CD4-positive, alpha-beta memory T cell (primary cell): ENCODE measurements around the gene ELMOD1. TPM values are rescaled to one million over a fixed set of nuclear protein-coding genes. Genes with fewer than 3 reads are reported as not detected.
A peak's percentile ranks its signal among the peaks of the same experiment; 100 is the strongest.
"Not testable (repeated sequence)": the region's sequence is repeated elsewhere in the genome, so short reads cannot be mapped to it uniquely, and the experiment has no call there.

Experiments
- CTCF ChIA-PET: fragments of 350-600 bp; sonication (Branson Sonifier 250); formaldehyde crosslinking; loops from one replicate; lab custom pipeline; 2021; ENCODE audit warnings: inconsistent platforms; ENCODE audit not compliant: partially characterized antibody; lab: Charles Lee
- POLR2A ChIA-PET: fragments of 350-600 bp; sonication (Branson Sonifier 250); formaldehyde crosslinking; loops from one replicate; lab custom pipeline; 2021; ENCODE audit not compliant: partially characterized antibody; lab: Charles Lee
- DNase-seq, 5 donors: peaks; one replicate each; pipeline versions ENCODE4 v3.0.0 to v3.0.0-alpha.2; 2020 to 2022; ENCODE audit warnings: mixed read lengths in 1 of 5
- H3K27ac ChIP-seq: one replicate; pipeline ENCODE4 v1.7.0; 2013; ENCODE audit warnings: low read depth, low read length
- H3K27me3 ChIP-seq: 2 replicates; pipeline ENCODE4 v1.7.0; 2013; ENCODE audit warnings: mild to moderate bottlenecking, low read length, moderate library complexity; ENCODE audit not compliant: insufficient read depth
- H3K36me3 ChIP-seq: 2 replicates; pipeline ENCODE4 v1.7.0; 2013; ENCODE audit warnings: mild to moderate bottlenecking, low read length, moderate library complexity; ENCODE audit not compliant: insufficient read depth
- H3K4me1 ChIP-seq: 2 replicates; pipeline ENCODE4 v1.7.0; 2013; ENCODE audit warnings: mild to moderate bottlenecking, low read length, moderate library complexity; ENCODE audit not compliant: insufficient read depth
- H3K4me3 ChIP-seq, 2 donors: one replicate each; pipeline ENCODE4 v1.7.0; 2013; ENCODE audit warnings: low read length in 2 of 2, mild to moderate bottlenecking in 1 of 2
- H3K9me3 ChIP-seq, 2 donors: one replicate each; pipeline ENCODE4 v1.7.0; 2013; ENCODE audit warnings: low read length in 2 of 2, control low read depth in 1 of 2; ENCODE audit not compliant: control insufficient read depth in 1 of 2
- H3K27ac Mint-ChIP-seq, 7 donors: one replicate each; pipeline ENCODE4 v1.8.0; 2020 to 2021; ENCODE audit warnings: mixed read lengths in 7 of 7, mild to moderate bottlenecking in 6 of 7, inconsistent platforms in 3 of 7, moderate library complexity in 3 of 7
- H3K27me3 Mint-ChIP-seq, 2 donors: one replicate each; pipeline ENCODE4 v1.8.0; 2020 to 2021; ENCODE audit warnings: mixed read lengths in 2 of 2
- H3K36me3 Mint-ChIP-seq, 2 donors: one replicate each; pipeline ENCODE4 v1.8.0; 2020 to 2021; ENCODE audit warnings: mixed read lengths in 2 of 2, inconsistent platforms in 1 of 2, mild to moderate bottlenecking in 1 of 2
- H3K4me1 Mint-ChIP-seq, 4 donors: one replicate each; pipeline ENCODE4 v1.8.0; 2020 to 2021; ENCODE audit warnings: mixed read lengths in 4 of 4, mild to moderate bottlenecking in 1 of 4
- H3K4me3 Mint-ChIP-seq, 8 donors: one replicate each; pipeline ENCODE4 v1.8.0; 2020 to 2021; ENCODE audit warnings: mixed read lengths in 8 of 8, mild to moderate bottlenecking in 7 of 8, moderate library complexity in 6 of 8, inconsistent platforms in 3 of 8
- H3K9me3 Mint-ChIP-seq, 8 donors: one replicate each; pipeline ENCODE4 v1.8.0; 2020 to 2021; ENCODE audit warnings: mixed read lengths in 8 of 8, mild to moderate bottlenecking in 5 of 8, inconsistent platforms in 3 of 8, moderate library complexity in 1 of 8
- intact Hi-C: fragments of 100-400 bp; cut with micrococcal nuclease; formaldehyde crosslinking; loops from one replicate; pipeline ENCODE4 v1.15.1; 2023
- polyA plus RNA-seq, 2 donors: library from polyadenylated mRNA; unstranded; fragments of 300-500 nt; fragmentation: Illumina TruSeq; gene quantifications; one replicate each; pipeline ENCODE4 v1.2.3, GENCODE V29; 2021
- total RNA-seq, 2 experiments: library from RNA; stranded (reverse); gene quantifications; one replicate each; pipeline ENCODE4 v1.2.3, GENCODE V29; 2021

The ELMOD1 gene
- total and polyA plus RNA-seq, 4 experiments from 2014 or later, result not detected

- H3K4me1 Mint-ChIP-seq, result peaks cover 23 to 43% (median 38%) of the 10 kb centered on the region in 4 donors
Measured at GRCh38 chr11:107566569-107566968, 24.4 kb upstream of the ELMOD1 start.

GRCh38 chr11:107567739-107568335 lies 23.1 kb upstream of the ELMOD1 start:
- no peaks in the 10 kb centered on the region for H3K36me3 ChIP-seq
- no peaks in the 10 kb centered on the region for H3K27me3 ChIP-seq
- DNase-seq, result no peak
- Mint-ChIP-seq H3K4me3 (peak overlapping the region in 1 of 8 donors; percentile 35), H3K4me1 (peaks cover 21 to 39% (median 34%) of the 10 kb centered on the region in 4 donors), H3K9me3 (no peaks in the 10 kb centered on the region), H3K27ac (no peak overlapping the region), H3K27me3 (peaks cover 0 to 3% of the 10 kb centered on the region in 2 donors), H3K36me3 (peaks cover 0 to 8% of the 10 kb centered on the region in 2 donors)
- intact Hi-C loops, result loop anchor here (10.0 kb wide), 2 partner anchors 657 to 897 kb away; partner anchors contain the start of genes ATM, C11orf65 and NPAT
- peaks cover 28% of the 10 kb centered on the region for H3K4me1 ChIP-seq
- H3K4me3 ChIP-seq, result no peak overlapping the region
- ChIA-PET CTCF (interaction anchor here (1.0 to 7.2 kb wide), 6 partner anchors 9 to 204 kb away, joined by 3 to 76 read pairs (median 6); no protein-coding TSS in a partner anchor), POLR2A (interaction anchor here (0.8 kb wide), 1 partner anchor 22 kb away, joined by 3 read pairs; no protein-coding TSS in a partner anchor)
- no peak overlapping the region for H3K27ac ChIP-seq
- no peaks in the 10 kb centered on the region for H3K9me3 ChIP-seq

More at GRCh38 chr11:107566569-107566968, 24.4 kb upstream of the ELMOD1 start:
- intact Hi-C loops, result loop anchor here (10.0 kb wide), 2 partner anchors 658 to 898 kb away; partner anchors contain the start of genes ATM, C11orf65 and NPAT
- peaks cover 28% of the 10 kb centered on the region for H3K4me1 ChIP-seq
- Mint-ChIP-seq H3K9me3 (no peaks in the 10 kb centered on the region), H3K27ac (peak overlapping the region in 6 of 7 donors; percentile 8 to 97 (median 95)), H3K27me3 (no peaks in the 10 kb centered on the region), H3K4me3 (peak overlapping the region; percentile 94 to 98 (median 96)), H3K36me3 (peaks cover 0 to 10% of the 10 kb centered on the region in 2 donors)
- no peak for DNase-seq
- ChIA-PET POLR2A (interaction anchor here (1.1 to 4.1 kb wide), 2 partner anchors 109 to 442 kb away, joined by 3 to 23 read pairs; partner anchors contain the start of genes CUL5 and CWF19L2), CTCF (interaction anchor here (0.8 to 7.2 kb wide), 14 partner anchors 8 to 205 kb away, joined by 3 to 76 read pairs (median 4); partner anchors contain the start of gene CWF19L2)
- H3K27ac ChIP-seq, result no peak overlapping the region
- H3K9me3 ChIP-seq, result no peaks in the 10 kb centered on the region
- no peaks in the 10 kb centered on the region for H3K27me3 ChIP-seq
- no peaks in the 10 kb centered on the region for H3K36me3 ChIP-seq
- no peak overlapping the region for H3K4me3 ChIP-seq

- ChIA-PET CTCF (interaction anchor here (1.0 kb wide), 1 partner anchor 21 kb away, joined by 3 read pairs; no protein-coding TSS in a partner anchor), POLR2A (no interaction called here)
- Histone ChIP-seq H3K27ac (no peak overlapping the region), H3K4me3 (no peak overlapping the region), H3K36me3 (no peaks in the 10 kb centered on the region), H3K4me1 (peaks cover 10% of the 10 kb centered on the region), H3K27me3 (no peaks in the 10 kb centered on the region), H3K9me3 (no peaks in the 10 kb centered on the region)
- H3K9me3 Mint-ChIP-seq, result no peaks in the 10 kb centered on the region
- H3K27me3 Mint-ChIP-seq, result peaks cover 0 to 3% of the 10 kb centered on the region in 2 donors
- no peak overlapping the region for H3K4me3 Mint-ChIP-seq
- H3K27ac Mint-ChIP-seq, result no peak overlapping the region
- peaks cover 9 to 21% (median 19%) of the 10 kb centered on the region in 4 donors for H3K4me1 Mint-ChIP-seq
- peaks cover 0 to 6% of the 10 kb centered on the region in 2 donors for H3K36me3 Mint-ChIP-seq
- DNase-seq, result no peak
- intact Hi-C loops, result no loop called here
Measured at GRCh38 chr11:107570015-107570414, 20.9 kb upstream of the ELMOD1 start.

- Mint-ChIP-seq H3K27ac (no peak overlapping the region), H3K9me3 (no peaks in the 10 kb centered on the region), H3K4me3 (no peak overlapping the region), H3K4me1 (no peaks in the 10 kb centered on the region), H3K36me3 (no peaks in the 10 kb centered on the region), H3K27me3 (peaks cover 2 to 6% of the 10 kb centered on the region in 2 donors)
- Histone ChIP-seq H3K27ac (no peak overlapping the region), H3K4me3 (no peak overlapping the region), H3K36me3 (no peaks in the 10 kb centered on the region), H3K9me3 (no peaks in the 10 kb centered on the region), H3K4me1 (no peaks in the 10 kb centered on the region), H3K27me3 (no peaks in the 10 kb centered on the region)
- POLR2A ChIA-PET, result no interaction called here
- DNase-seq, result no peak
- CTCF ChIA-PET, result interaction anchor here (0.7 to 6.2 kb wide), 6 partner anchors 10 to 325 kb away, joined by 3 to 40 read pairs (median 4); no protein-coding TSS in a partner anchor
- intact Hi-C loops, result no loop called here
Measured at GRCh38 chr11:107573438-107573837, 17.5 kb upstream of the ELMOD1 start.

- CTCF ChIA-PET, result interaction anchor here (0.7 to 6.2 kb wide), 11 partner anchors 10 to 192 kb away, joined by 3 to 40 read pairs (median 4); partner anchors contain the start of gene ALKBH8
- H3K9me3 Mint-ChIP-seq, H3K4me3 Mint-ChIP-seq, intact Hi-C loops, H3K27ac Mint-ChIP-seq, H3K36me3 Mint-ChIP-seq, H3K4me3 ChIP-seq, H3K9me3 ChIP-seq, H3K36me3 ChIP-seq, H3K27me3 ChIP-seq, H3K4me1 Mint-ChIP-seq, H3K4me1 ChIP-seq, H3K27ac ChIP-seq: not testable (repeated sequence)
- peak; percentile 29 to 56 (median 35) for DNase-seq
- POLR2A ChIA-PET, result interaction anchor here (0.5 kb wide), 1 partner anchor 354 kb away, joined by 3 read pairs; no protein-coding TSS in a partner anchor
- peaks cover 7 to 11% of the 10 kb centered on the region in 2 donors for H3K27me3 Mint-ChIP-seq
Measured at GRCh38 chr11:107576497-107577345, 14.2 kb upstream of the ELMOD1 start.

GRCh38 chr11:107577346-107577711 lies 13.6 kb upstream of the ELMOD1 start:
- H3K9me3 ChIP-seq, result no peaks in the 10 kb centered on the region
- Mint-ChIP-seq H3K4me3 (no peak overlapping the region), H3K4me1 (no peaks in the 10 kb centered on the region), H3K27ac (no peak overlapping the region), H3K9me3 (peaks cover 0 to 6% (median 2%) of the 10 kb centered on the region in 8 donors), H3K27me3 (peaks cover 7 to 11% of the 10 kb centered on the region in 2 donors), H3K36me3 (no peaks in the 10 kb centered on the region)
- H3K4me1 ChIP-seq, result no peaks in the 10 kb centered on the region
- intact Hi-C loops, result no loop called here
- DNase-seq, result no peak
- H3K27ac ChIP-seq, result no peak overlapping the region
- no peak overlapping the region for H3K4me3 ChIP-seq
- CTCF ChIA-PET, result interaction anchor here (1.0 to 6.2 kb wide), 7 partner anchors 10 to 111 kb away, joined by 3 to 40 read pairs (median 4); partner anchors contain the start of gene ALKBH8
- H3K27me3 ChIP-seq, result no peaks in the 10 kb centered on the region
- no peaks in the 10 kb centered on the region for H3K36me3 ChIP-seq
- POLR2A ChIA-PET, result no interaction called here
